HuH-7 (cell line): Measurements from ENCODE around the gene TSPY9.
"Not testable (repeated sequence)": the region's sequence is repeated elsewhere in the genome, so short reads cannot be mapped to it uniquely, and the experiment has no call there.

Experiments used
- DNase-seq: peaks from one replicate; pipeline ENCODE4 v3.0.0; 2011; ENCODE audit warnings: low spot score

TSPY9 gene

GRCh38 chrY:9486967-9487366, at the start of gene TSPY9:
TSPY9 (plus strand) TSS chrY:9487267; CDS start chrY:9487313, 46 bp downstream.
- not testable (repeated sequence) for DNase-seq

- DNase-seq = not testable (repeated sequence)
Observed at GRCh38 chrY:9466655-9467054, 20.4 kb upstream of the TSPY9 start, which contains the start of gene TSPY1. TSPY1 (plus strand) TSS chrY:9466955; CDS start chrY:9467001, 46 bp downstream.

GRCh38 chrY:9504396-9504795, 17.3 kb downstream of the TSPY9 start:
- not testable (repeated sequence) for DNase-seq

- not testable (repeated sequence) for DNase-seq
Observed at GRCh38 chrY:9516287-9516686, 29.2 kb downstream of the TSPY9 start.

GRCh38 chrY:9527580-9527979, 40.5 kb downstream of the TSPY9 start, which contains the start of gene TSPY10:
TSPY10 (plus strand) TSS chrY:9527880; CDS start chrY:9527926, 46 bp downstream.
- not testable (repeated sequence) for DNase-seq
